DOHH2 (cell line): Measurements from ENCODE around the gene FILIP1L.

Experiments used
- H3F3A ChIP-seq: fragments of 200-600 bp; sonication (generic), shearing (Covaris generic); 2 replicates; pipeline ENCODE4 v1.6.0; 2016; ENCODE audit warnings: antibody characterized with exemption, mild to moderate bottlenecking; ENCODE audit not compliant: control insufficient read depth, insufficient read depth
- H3K27ac ChIP-seq: fragments of 200-600 bp; sonication (generic); 2 replicates; pipeline ENCODE4 v1.5.1; 2014; ENCODE audit warnings: low read depth, mild to moderate bottlenecking, low read length, moderate library complexity
- H3K27me3 ChIP-seq: fragments of 200-600 bp; sonication (generic); 2 replicates; pipeline ENCODE4 v1.6.1; 2014; ENCODE audit warnings: mild to moderate bottlenecking, low read length, mixed read lengths; ENCODE audit not compliant: control insufficient read depth
- H3K36me3 ChIP-seq: fragments of 200-600 bp; sonication (generic); 2 replicates; pipeline ENCODE4 v1.6.1; 2014; ENCODE audit warnings: mild to moderate bottlenecking, low read length, moderate library complexity, mixed read lengths; ENCODE audit not compliant: control insufficient read depth
- H3K4me1 ChIP-seq: fragments of 200-600 bp; sonication (generic); 2 replicates; pipeline ENCODE4 v1.6.1; 2014; ENCODE audit warnings: mild to moderate bottlenecking, low read length, mixed read lengths; ENCODE audit not compliant: control insufficient read depth
- H3K4me2 ChIP-seq: fragments of 200-600 bp; sonication (generic); 2 replicates; pipeline ENCODE4 v1.6.0; 2014; ENCODE audit warnings: mild to moderate bottlenecking, low read length, moderate library complexity
- H3K4me3 ChIP-seq: fragments of 200-600 bp; sonication (generic); 2 replicates; pipeline ENCODE4 v1.5.1; 2014; ENCODE audit warnings: mild to moderate bottlenecking, low read length, mixed read lengths
- H3K79me2 ChIP-seq: fragments of 200-600 bp; sonication (generic); 2 replicates; pipeline ENCODE4 v1.6.1; 2014; ENCODE audit warnings: mild to moderate bottlenecking, low read length, mixed read lengths; ENCODE audit not compliant: control insufficient read depth
- H3K9me2 ChIP-seq: fragments of 200-600 bp; sonication (generic); replicated peaks from 2 replicates; pipeline ENCODE4 v1.6.1; 2014; ENCODE audit warnings: mild to moderate bottlenecking, low read length, mixed read lengths; ENCODE audit not compliant: control insufficient read depth
- H3K9me3 ChIP-seq: fragments of 200-600 bp; sonication (generic); 2 replicates; pipeline ENCODE4 v1.6.1; 2014; ENCODE audit warnings: antibody characterized with exemption, low read length, mixed read lengths; ENCODE audit not compliant: control insufficient read depth, insufficient read depth
- H4K20me1 ChIP-seq: fragments of 200-600 bp; sonication (generic); 2 replicates; pipeline ENCODE4 v1.6.0; 2014; ENCODE audit warnings: low read depth, mild to moderate bottlenecking, antibody characterized with exemption, low read length, moderate library complexity; ENCODE audit not compliant: control insufficient read depth, insufficient read depth
- CTCF ChIP-seq: fragments of 200-600 bp; sonication (generic); IDR thresholded peaks from one replicate; pipeline ENCODE4 v1.5.1; 2014; ENCODE audit warnings: antibody characterized with exemption, mild to moderate bottlenecking, low read depth, low read length; ENCODE audit not compliant: poor library complexity, severe bottlenecking
- EZH2phosphoT487 ChIP-seq: fragments of 200-600 bp; sonication (generic); IDR thresholded peaks from 2 replicates; pipeline ENCODE4 v1.6.1; 2017; ENCODE audit warnings: borderline replicate concordance, mild to moderate bottlenecking, antibody characterized with exemption, low read length, moderate library complexity, mixed read lengths

FILIP1L gene

GRCh38 chr3:100023595-100023994, 90.7 kb downstream of the FILIP1L start:
- TF ChIP-seq CTCF (no peak), EZH2phosphoT487 (no peak)
- Histone ChIP-seq H3K4me2 (no peak overlapping the region), H3K79me2 (no peaks in the 10 kb centered on the region), H3K27ac (no peak overlapping the region), H3K4me3 (no peak overlapping the region), H4K20me1 (no peaks in the 10 kb centered on the region), H3K36me3 (no peaks in the 10 kb centered on the region), H3K4me1 (no peaks in the 10 kb centered on the region), H3K9me3 (no peaks in the 10 kb centered on the region), H3K9me2 (no peaks in the 10 kb centered on the region), H3K27me3 (no peaks in the 10 kb centered on the region), H3F3A (no peaks in the 10 kb centered on the region)

GRCh38 chr3:100023150-100023549, 91.2 kb downstream of the FILIP1L start:
- no peak for TF ChIP-seq CTCF
- TF ChIP-seq EZH2phosphoT487, result no peak
- H3K4me3 ChIP-seq, result no peak overlapping the region
- no peaks in the 10 kb centered on the region for H3K4me1 ChIP-seq
- H3K27me3 ChIP-seq, result no peaks in the 10 kb centered on the region
- H3F3A ChIP-seq, result no peaks in the 10 kb centered on the region
- no peak overlapping the region for H3K27ac ChIP-seq
- H3K9me3 ChIP-seq, result no peaks in the 10 kb centered on the region
- H4K20me1 ChIP-seq, result no peaks in the 10 kb centered on the region
- H3K4me2 ChIP-seq, result no peak overlapping the region
- H3K36me3 ChIP-seq, result no peaks in the 10 kb centered on the region
- no peaks in the 10 kb centered on the region for H3K9me2 ChIP-seq
- no peaks in the 10 kb centered on the region for H3K79me2 ChIP-seq

- TF ChIP-seq EZH2phosphoT487, result no peak
- no peak for TF ChIP-seq CTCF
- no peaks in the 10 kb centered on the region for H3F3A ChIP-seq
- no peaks in the 10 kb centered on the region for H3K27me3 ChIP-seq
- no peak overlapping the region for H3K4me3 ChIP-seq
- H3K36me3 ChIP-seq, result no peaks in the 10 kb centered on the region
- H4K20me1 ChIP-seq, result no peaks in the 10 kb centered on the region
- no peaks in the 10 kb centered on the region for H3K4me1 ChIP-seq
- no peaks in the 10 kb centered on the region for H3K9me2 ChIP-seq
- H3K4me2 ChIP-seq, result no peak overlapping the region
- no peaks in the 10 kb centered on the region for H3K9me3 ChIP-seq
- no peaks in the 10 kb centered on the region for H3K79me2 ChIP-seq
- H3K27ac ChIP-seq, result no peak overlapping the region
These were observed 91.8 kb downstream of the FILIP1L start for GRCh38 chr3:100022506-100022905.
